NT2/D1 (cell line): ENCODE results near the gene HS3ST3B1.

Experiments
- SUZ12 ChIP-seq: IDR thresholded peaks from 2 replicates; pipeline ENCODE4 v1.6.1; 2011; ENCODE audit not compliant: insufficient read length, insufficient read depth; ENCODE audit errors: extremely low read depth
- ZNF274 ChIP-seq: IDR thresholded peaks from 2 replicates; pipeline ENCODE4 v1.6.1; 2011; ENCODE audit warnings: mild to moderate bottlenecking, low read depth, low read length

DNA sequence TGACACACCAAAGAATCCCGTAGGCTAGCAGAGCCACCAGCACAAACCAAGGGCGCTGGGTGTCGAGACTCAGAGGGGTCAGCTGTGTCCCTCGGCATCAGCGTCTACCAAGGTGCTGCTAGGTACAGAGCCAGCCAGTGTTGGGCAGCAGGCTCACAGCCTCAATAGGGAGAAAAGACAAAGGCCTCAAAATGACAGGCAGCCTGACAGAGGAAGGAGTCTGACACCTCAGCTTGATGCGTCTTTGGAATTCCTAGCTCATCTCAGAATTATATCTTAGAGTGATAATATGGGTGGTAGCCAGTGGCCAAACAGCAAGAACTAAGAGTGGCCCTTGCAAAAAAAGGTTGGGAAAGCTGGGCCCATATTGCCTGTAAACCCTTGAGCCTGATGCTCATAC is 45.9 kb downstream of the HS3ST3B1 start:
- TF ChIP-seq SUZ12 (no peak), ZNF274 (no peak)
